CD4-positive, alpha-beta T cell treated with Interleukin-4 for 1 hour (primary cell): ENCODE results near the gene TMCC3.
A peak's percentile ranks its signal among the peaks of the same experiment; 100 is the strongest.
"Not testable (repeated sequence)": the region's sequence is repeated elsewhere in the genome, so short reads cannot be mapped to it uniquely, and the experiment has no call there.

Source experiments
- DNase-seq, 2 donors: peaks; one replicate each; pipeline ENCODE4 v3.0.0-alpha.2; 2020 to 2022

Gene TMCC3

GRCh38 chr12:94563286-94563685 is 87.1 kb downstream of the TMCC3 start:
- DNase-seq, result no peak

- no peak for DNase-seq
Observed at GRCh38 chr12:94561943-94562411, 88.4 kb downstream of the TMCC3 start.

GRCh38 chr12:94560431-94561221 is 89.7 kb downstream of the TMCC3 start:
- peak in 1 of 2 donors; percentile 24 for DNase-seq

GRCh38 chr12:94558612-94559011 is 91.7 kb downstream of the TMCC3 start:
- DNase-seq, result no peak

- no peak for DNase-seq
Observed at GRCh38 chr12:94557746-94558295, 92.5 kb downstream of the TMCC3 start.

- DNase-seq, result no peak
Observed at GRCh38 chr12:94555687-94556086, 94.7 kb downstream of the TMCC3 start.

GRCh38 chr12:94553875-94554274 is 96.5 kb downstream of the TMCC3 start:
- no peak for DNase-seq

GRCh38 chr12:94553130-94553519 is 97.2 kb downstream of the TMCC3 start:
- no peak for DNase-seq

- DNase-seq, result no peak
Observed at GRCh38 chr12:94551810-94552209, 98.5 kb downstream of the TMCC3 start.

GRCh38 chr12:94550964-94551363 is 99.4 kb downstream of the TMCC3 start:
- no peak for DNase-seq

GRCh38 chr12:94548833-94549232 is 101.5 kb downstream of the TMCC3 start:
- not testable (repeated sequence) for DNase-seq

- peak in 1 of 2 donors; percentile 17 for DNase-seq
Observed at GRCh38 chr12:94545935-94546771, 104.2 kb downstream of the TMCC3 start.

GRCh38 chr12:94544355-94544754 is 106.0 kb downstream of the TMCC3 start:
- no peak for DNase-seq

GRCh38 chr12:94538318-94538717 is 112.0 kb downstream of the TMCC3 start:
- no peak for DNase-seq

- no peak for DNase-seq
Observed at GRCh38 chr12:94536040-94536965, 114.1 kb downstream of the TMCC3 start.

- DNase-seq, result no peak
Observed at GRCh38 chr12:94535510-94535921, 114.8 kb downstream of the TMCC3 start.

- DNase-seq, result no peak
Observed at GRCh38 chr12:94534774-94535509, 115.4 kb downstream of the TMCC3 start.

- DNase-seq, result no peak
Observed at GRCh38 chr12:94534278-94534677, 116.1 kb downstream of the TMCC3 start.

GRCh38 chr12:94532490-94533422 is 117.6 kb downstream of the TMCC3 start:
- peak; percentile 66 to 70 for DNase-seq

- DNase-seq, result no peak
Observed at GRCh38 chr12:94531196-94531720, 119.1 kb downstream of the TMCC3 start.
